ENCODE data around the gene ANKHD1. TPM values are rescaled to one million over a fixed set of nuclear protein-coding genes. Genes with fewer than 3 reads are reported as not detected.

ANKHD1 gene
- total and polyA plus RNA-seq, 2 of the 8 experiments (the other 6 are each of a cell fraction or from before 2014, with no cell fraction given), result 69.9 to 108 TPM

DNA sequence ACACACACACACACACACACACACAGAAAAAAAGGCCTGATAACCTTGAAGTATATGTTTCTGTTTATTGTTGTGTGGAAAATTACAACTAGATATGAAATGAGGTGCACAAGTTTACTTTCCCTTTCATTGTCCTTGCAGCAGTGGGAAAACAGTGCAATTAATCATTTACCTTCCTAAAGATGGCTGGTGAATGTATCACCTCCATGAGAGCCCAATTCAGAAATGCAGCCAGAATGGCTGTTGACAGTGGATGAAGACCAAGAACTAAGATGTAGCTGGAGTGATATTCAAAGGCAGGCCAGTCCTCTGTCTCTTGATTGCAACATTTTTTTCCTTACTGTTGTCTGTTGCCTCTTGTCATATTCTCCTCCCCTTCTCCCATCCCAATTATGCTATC is 96.3 kb downstream of the ANKHD1 start:
- POLR2A ChIA-PET (ENCODE audit: partially characterized antibody), result no interaction called here
- no peak overlapping the region for H3K27ac ChIP-seq (ENCODE audit: low read depth, low read length)
- TF ChIP-seq HDAC2 (IDR thresholded peaks at IDR 0.05; ENCODE audit: borderline replicate concordance in 1 of 2, low read depth in 2 of 2, low read length in 2 of 2) (no peak), SP4 (IDR thresholded peaks at IDR 0.05; ENCODE audit: low read length) (no peak), SRF (IDR thresholded peaks at IDR 0.05; ENCODE audit: low read depth, low read length) (no peak), RFX5 (IDR thresholded peaks at IDR 0.05; ENCODE audit: borderline replicate concordance, low read depth, low read length) (no peak), CTBP2 (IDR thresholded peaks at IDR 0.05; ENCODE audit: borderline replicate concordance, insufficient read depth, insufficient read length, low read length) (no peak), FOSL1 (IDR thresholded peaks at IDR 0.05; ENCODE audit: insufficient read depth, low read depth, low read length) (no peak), EGR1 (IDR thresholded peaks at IDR 0.05; ENCODE audit: borderline replicate concordance, low read depth, low read length) (no peak), KDM5A (IDR thresholded peaks at IDR 0.05; ENCODE audit: low read length) (no peak), CHD2 (IDR thresholded peaks at IDR 0.05; ENCODE audit: low read length) (no peak), KDM1A (IDR thresholded peaks at IDR 0.05; ENCODE audit: borderline replicate concordance, low read length) (no peak), POU5F1 (IDR thresholded peaks at IDR 0.05; ENCODE audit: low read depth, low read length) (no peak), TAF1 (IDR thresholded peaks at IDR 0.05; ENCODE audit: low read depth, low read length) (no peak), TAF7 (optimal IDR thresholded peaks at IDR 0.05; ENCODE audit: borderline replicate concordance, low read depth, low read length) (no peak)
- TF ChIP-seq, protein P1, sequence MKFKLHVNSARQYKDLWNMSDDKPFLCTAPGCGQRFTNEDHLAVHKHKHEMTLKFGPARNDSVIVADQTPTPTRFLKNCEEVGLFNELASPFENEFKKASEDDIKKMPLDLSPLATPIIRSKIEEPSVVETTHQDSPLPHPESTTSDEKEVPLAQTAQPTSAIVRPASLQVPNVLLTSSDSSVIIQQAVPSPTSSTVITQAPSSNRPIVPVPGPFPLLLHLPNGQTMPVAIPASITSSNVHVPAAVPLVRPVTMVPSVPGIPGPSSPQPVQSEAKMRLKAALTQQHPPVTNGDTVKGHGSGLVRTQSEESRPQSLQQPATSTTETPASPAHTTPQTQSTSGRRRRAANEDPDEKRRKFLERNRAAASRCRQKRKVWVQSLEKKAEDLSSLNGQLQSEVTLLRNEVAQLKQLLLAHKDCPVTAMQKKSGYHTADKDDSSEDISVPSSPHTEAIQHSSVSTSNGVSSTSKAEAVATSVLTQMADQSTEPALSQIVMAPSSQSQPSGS (IDR thresholded peaks at IDR 0.05; ENCODE audit: low read length), result no peak

More for the DNA sequence above, 96.3 kb downstream of the ANKHD1 start:
- H2BK20ac ChIP-seq (ENCODE audit: low read length), result no peak overlapping the region
- DNase-seq (ENCODE audit: low read depth in 1 of 2, low spot score in 2 of 2) (no peak), FAIRE-seq (no peak)
- CTCF ChIA-PET (ENCODE audit: partially characterized antibody), result no interaction called here
- H3K9ac ChIP-seq (replicated peaks in 1 of 4; ENCODE audit: extremely low read depth in 1 of 4, low read depth in 3 of 4, low read length in 3 of 4), result no peak overlapping the region
- H4K5ac ChIP-seq (ENCODE audit: insufficient read length, low read depth, low read length), result no peak overlapping the region
- no peak overlapping the region for H2BK120ac ChIP-seq (replicated peaks; ENCODE audit: low read depth, low read length)
- H3K79me2 ChIP-seq (ENCODE audit: control insufficient read depth in 1 of 2, insufficient read depth in 2 of 2, low read length in 2 of 2), result no peaks in the 10 kb centered on the region
- H3K56ac ChIP-seq (replicated peaks; ENCODE audit: insufficient read length, low read depth, low read length), result no peak overlapping the region
- H3K9me3 ChIP-seq (ENCODE audit: insufficient read depth in 2 of 2, low read depth in 1 of 2, low read length in 1 of 2), result no peaks in the 10 kb centered on the region
- H3K36me3 ChIP-seq (ENCODE audit: control insufficient read depth in 2 of 4, insufficient read depth in 4 of 4, low read length in 3 of 4), result peaks cover 0 to 23% (median 9%) of the 10 kb centered on the region in 4 experiments; a peak in 5 of 8 replicates
- H2AFZ ChIP-seq (ENCODE audit: low read length), result no peak overlapping the region
- no peak overlapping the region for H3K14ac ChIP-seq (ENCODE audit: insufficient read length)
- H2BK15ac ChIP-seq (ENCODE audit: low read length), result no peak overlapping the region
- H3K79me1 ChIP-seq (ENCODE audit: low read depth, low read length), result no peaks in the 10 kb centered on the region
- no peak overlapping the region for H3K4me3 ChIP-seq (ENCODE audit: extremely low read depth in 1 of 4, insufficient read depth in 2 of 4, low read depth in 3 of 4, low read length in 4 of 4)
- H3K4ac ChIP-seq (replicated peaks; ENCODE audit: insufficient read length, low read depth, low read length), result no peak overlapping the region
- H4K20me1 ChIP-seq (replicated peaks in 1 of 2; ENCODE audit: control insufficient read depth in 1 of 2, insufficient read depth in 2 of 2, low read length in 2 of 2), result no peaks in the 10 kb centered on the region
- no peak overlapping the region for H3K23ac ChIP-seq (ENCODE audit: insufficient read length)
- no peak overlapping the region for H2BK5ac ChIP-seq (ENCODE audit: low read depth, low read length)
- no peak overlapping the region for H4K91ac ChIP-seq (replicated peaks; ENCODE audit: insufficient read length, low read length)
- no peak overlapping the region for H2BK12ac ChIP-seq (ENCODE audit: low read depth, low read length)
- no peak overlapping the region for H3K4me2 ChIP-seq (ENCODE audit: insufficient read depth in 1 of 2, low read depth in 2 of 2, low read length in 2 of 2)
- no peaks in the 10 kb centered on the region for H3K27me3 ChIP-seq (replicated peaks in 1 of 4; ENCODE audit: control insufficient read depth in 3 of 4, extremely low read depth in 1 of 4, insufficient read depth in 3 of 4, low read length in 3 of 4)
- no peak overlapping the region for H3K18ac ChIP-seq (ENCODE audit: extremely low read depth, low read length)
- no peaks in the 10 kb centered on the region for H3K4me1 ChIP-seq (replicated peaks in 1 of 4; ENCODE audit: control insufficient read depth in 3 of 4, insufficient read depth in 4 of 4, low read length in 3 of 4)
- no peak overlapping the region for H4K8ac ChIP-seq (ENCODE audit: extremely low read depth, insufficient read depth, low read length)
- H2AK5ac ChIP-seq (ENCODE audit: low read depth, low read length), result no peak overlapping the region
- no peaks in the 10 kb centered on the region for H3K23me2 ChIP-seq (ENCODE audit: low read depth, low read length)

All from H1 (cell line).